ENCODE data around the gene CNIH1. TPM values are rescaled to one million over a fixed set of nuclear protein-coding genes. Genes with fewer than 3 reads are reported as not detected.

Gene CNIH1
- 10 to 100 TPM in 3 of 5 donors, 1 to 10 TPM in 2; 4.7 to 46.4 (median 19.4) TPM for total RNA-seq
- 10 to 100 TPM; 63.3 to 78.5 (median 67.3) TPM for polyA plus RNA-seq
- long read RNA-seq, donor 1, full-length matches to known transcripts = 11 of 11 reads
- long read RNA-seq, donor 1, partial matches to known transcripts = 0 of 11 reads
- long read RNA-seq, donor 1, other reads (novel, unspliced or antisense) = 0 of 11 reads
- long read RNA-seq, donor 2, full-length matches to known transcripts = 33 of 33 reads
- long read RNA-seq, donor 2, partial matches to known transcripts = 0 of 33 reads
- long read RNA-seq, donor 2, other reads (novel, unspliced or antisense) = 0 of 33 reads
- long read RNA-seq, donor 3, full-length matches to known transcripts = 24 of 38 reads
- long read RNA-seq, donor 3, partial matches to known transcripts = 14 of 38 reads
- long read RNA-seq, donor 3, other reads (novel, unspliced or antisense) = 0 of 38 reads
- long read RNA-seq, donor 4, full-length matches to known transcripts = 5 of 5 reads
- long read RNA-seq, donor 4, partial matches to known transcripts = 0 of 5 reads
- long read RNA-seq, donor 4, other reads (novel, unspliced or antisense) = 0 of 5 reads
- long read RNA-seq, donor 5, full-length matches to known transcripts = 43 of 43 reads
- long read RNA-seq, donor 5, partial matches to known transcripts = 0 of 43 reads
- long read RNA-seq, donor 5, other reads (novel, unspliced or antisense) = 0 of 43 reads
- long read RNA-seq, donor 6, full-length matches to known transcripts = 68 of 77 reads
- long read RNA-seq, donor 6, partial matches to known transcripts = 9 of 77 reads
- long read RNA-seq, donor 6, other reads (novel, unspliced or antisense) = 0 of 77 reads
- long read RNA-seq, donor 7, full-length matches to known transcripts = 41 of 41 reads
- long read RNA-seq, donor 7, partial matches to known transcripts = 0 of 41 reads
- long read RNA-seq, donor 7, other reads (novel, unspliced or antisense) = 0 of 41 reads
- long read RNA-seq, donor 8, full-length matches to known transcripts = 42 of 42 reads
- long read RNA-seq, donor 8, partial matches to known transcripts = 0 of 42 reads
- long read RNA-seq, donor 8, other reads (novel, unspliced or antisense) = 0 of 42 reads
- long read RNA-seq, donor 9, full-length matches to known transcripts = 35 of 35 reads
- long read RNA-seq, donor 9, partial matches to known transcripts = 0 of 35 reads
- long read RNA-seq, donor 9, other reads (novel, unspliced or antisense) = 0 of 35 reads
- long read RNA-seq, donor 10, full-length matches to known transcripts = 17 of 17 reads
- long read RNA-seq, donor 10, partial matches to known transcripts = 0 of 17 reads
- long read RNA-seq, donor 10, other reads (novel, unspliced or antisense) = 0 of 17 reads

GRCh38 chr14:54440873-54441868 is at the start of gene CNIH1:
Gene CNIH1 (minus strand): TSS chr14:54441374. CDS start chr14:54441327, 47 bp downstream.
- peak within 1 kb of the TSS; percentile 63 to 85 (median 74) for H3K4me3 ChIP-seq
- peaks cover 14 to 53% (median 39%) of the 10 kb centered on the region in 4 donors for H3K4me1 ChIP-seq
- peaks cover 0 to 3% (median 0%) of the 10 kb centered on the region in 3 donors for H3K27me3 ChIP-seq
- 0% methylated on average over 54 to 100 of the region's 100 CpGs for WGBS, 5 donors
- DNase-seq = peak; percentile 93 to 98
- peak within 1 kb of the TSS; percentile 87 to 99 (median 96) for H3K27ac ChIP-seq
- intact Hi-C loops (cut with DNase I; ENCODE audit: low total_unique reads) = no loop called here
- H3K9me3 ChIP-seq = no peaks in the 10 kb centered on the region
- no peaks in the 10 kb centered on the region for H3K36me3 ChIP-seq
- peak; percentile 61 to 92 (median 72) for TF ChIP-seq POLR2AphosphoS5 (IDR thresholded peaks at IDR 0.05)
- TF ChIP-seq CTCF (IDR thresholded peaks at IDR 0.05) = peak in 5 of 7 experiments; percentile 86 to 94 (median 93)
- no peak for TF ChIP-seq EP300 (IDR thresholded peaks at IDR 0.05)

- peaks cover 20 to 41% (median 33%) of the 10 kb centered on the region in 4 donors for H3K4me1 ChIP-seq
- intact Hi-C loops (cut with DNase I; ENCODE audit: low total_unique reads) = no loop called here
- WGBS, 5 donors = 32 to 41% (median 34%) methylated on average over 3 of the region's 3 CpGs
- no peak for DNase-seq
- no peak overlapping the region for H3K4me3 ChIP-seq
- H3K36me3 ChIP-seq = no peaks in the 10 kb centered on the region
- TF ChIP-seq CTCF (IDR thresholded peaks at IDR 0.05) (no peak), EP300 (IDR thresholded peaks at IDR 0.05) (no peak), POLR2AphosphoS5 (IDR thresholded peaks at IDR 0.05) (no peak), POLR2A (IDR thresholded peaks at IDR 0.05) (no peak)
- no peaks in the 10 kb centered on the region for H3K9me3 ChIP-seq
- no peak overlapping the region for H3K27ac ChIP-seq
- no peaks in the 10 kb centered on the region for H3K27me3 ChIP-seq
These were observed 49.4 kb upstream of the CNIH1 start for GRCh38 chr14:54490445-54491175.

- no peak for DNase-seq
- Histone ChIP-seq H3K9me3 (no peaks in the 10 kb centered on the region), H3K36me3 (no peaks in the 10 kb centered on the region), H3K4me1 (peaks cover 20 to 49% (median 37%) of the 10 kb centered on the region in 4 donors), H3K4me3 (peak overlapping the region; percentile 67 to 92 (median 80)), H3K27me3 (no peaks in the 10 kb centered on the region), H3K27ac (peak overlapping the region; percentile 83 to 98 (median 93))
- 86 to 95% (median 88%) methylated on average over 4 of the region's 4 CpGs for WGBS, 5 donors
- TF ChIP-seq POLR2A (IDR thresholded peaks at IDR 0.05) (no peak), POLR2AphosphoS5 (IDR thresholded peaks at IDR 0.05) (no peak), CTCF (IDR thresholded peaks at IDR 0.05) (no peak), EP300 (IDR thresholded peaks at IDR 0.05) (no peak)
- intact Hi-C loops (cut with DNase I; ENCODE audit: low total_unique reads) = no loop called here
These were observed 48.7 kb upstream of the CNIH1 start for GRCh38 chr14:54489731-54490444.
